ENCODE data around the gene TBCCD1.

The TBCCD1 gene

DNA sequence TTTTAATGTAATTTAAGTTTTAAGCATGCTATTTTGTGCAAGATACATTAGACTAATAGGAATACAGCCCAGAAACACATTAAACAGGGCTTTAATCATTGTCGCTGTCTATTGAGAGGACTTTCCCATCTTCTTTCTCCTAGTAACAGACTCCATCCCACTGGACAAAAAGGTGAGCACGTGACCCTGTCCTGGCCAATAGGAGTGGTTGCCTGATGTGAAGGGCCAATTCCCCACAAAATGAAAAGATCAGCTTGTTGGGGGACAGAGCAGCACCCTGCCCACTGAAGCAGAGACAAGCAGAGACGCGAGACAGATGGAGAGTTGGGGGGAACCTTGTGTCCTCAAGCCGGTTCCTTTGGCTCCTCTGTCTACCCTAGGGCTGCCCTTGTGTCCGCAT is 44.1 kb downstream of the TBCCD1 start:
- H3K9me3 ChIP-seq: peaks cover under 1% of the 10 kb centered on the region; the same call in 1 of the 2 replicates
- no peak overlapping the region for H3K4me2 ChIP-seq
- no peak overlapping the region for H3K9ac ChIP-seq
- H3K4me1 ChIP-seq: peaks cover 52% of the 10 kb centered on the region
- no peak overlapping the region for H3K27ac ChIP-seq
- H3K4me3 ChIP-seq: no peak overlapping the region
- no peaks in the 10 kb centered on the region for H4K20me1 ChIP-seq
- H3K27me3 ChIP-seq: no peaks in the 10 kb centered on the region
- H3K36me3 ChIP-seq: no peaks in the 10 kb centered on the region
- TF ChIP-seq Cebpa-rat (IDR thresholded peaks at IDR 0.05): no peak

DNA sequence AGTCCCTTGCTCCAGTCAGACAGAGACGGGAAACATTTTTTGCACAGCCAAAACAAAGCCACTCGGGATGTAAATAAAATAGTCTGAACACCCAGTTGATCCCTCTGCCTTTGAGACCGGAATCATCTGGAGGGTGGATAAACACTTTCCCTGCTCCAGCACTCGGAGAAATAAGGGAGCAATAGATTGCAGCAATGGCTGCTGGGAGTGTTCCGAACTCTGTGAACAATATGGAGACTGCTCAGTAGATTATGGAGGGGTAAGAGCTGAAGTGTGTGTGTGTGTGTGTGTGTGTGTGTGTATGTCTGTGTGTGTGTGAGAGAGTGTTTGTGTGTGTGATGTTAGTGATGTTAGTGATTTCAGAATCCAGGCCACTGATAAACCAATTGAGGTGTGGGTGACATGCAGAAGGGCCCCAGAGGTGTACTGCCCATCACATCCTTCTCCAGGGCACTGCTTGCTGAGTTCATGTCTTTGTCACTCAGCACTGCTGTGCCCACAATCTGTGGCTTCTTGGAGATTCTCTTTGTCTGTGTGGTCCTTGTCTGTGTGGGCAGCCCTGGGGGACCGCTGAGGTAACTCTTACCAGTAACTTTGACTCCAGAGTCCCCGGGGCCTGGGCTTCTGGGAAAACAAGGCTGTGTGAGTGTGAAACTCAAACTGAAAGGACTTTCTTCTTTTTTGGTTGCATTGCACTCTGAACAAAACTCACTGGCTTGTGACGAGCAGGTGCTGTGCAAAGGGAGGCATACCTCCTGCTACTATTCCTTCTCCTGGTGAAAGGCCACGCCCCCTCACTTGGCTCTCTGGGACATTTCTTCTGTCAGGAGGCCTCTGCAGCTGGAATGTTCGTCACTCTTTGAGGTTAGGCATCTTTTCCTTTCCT is 45.9 kb downstream of the TBCCD1 start:
- Histone ChIP-seq H4K20me1 (no peaks in the 10 kb centered on the region), H3K36me3 (no peaks in the 10 kb centered on the region), H3K27ac (no peak overlapping the region), H3K4me3 (no peak overlapping the region), H3K27me3 (no peaks in the 10 kb centered on the region), H3K9ac (no peak overlapping the region), H3K4me2 (peak overlapping the region; percentile 49), H3K9me3 (peaks cover 10% of the 10 kb centered on the region), H3K4me1 (peaks cover 54% of the 10 kb centered on the region)
- TF ChIP-seq Cebpa-rat (IDR thresholded peaks at IDR 0.05): no peak

DNA sequence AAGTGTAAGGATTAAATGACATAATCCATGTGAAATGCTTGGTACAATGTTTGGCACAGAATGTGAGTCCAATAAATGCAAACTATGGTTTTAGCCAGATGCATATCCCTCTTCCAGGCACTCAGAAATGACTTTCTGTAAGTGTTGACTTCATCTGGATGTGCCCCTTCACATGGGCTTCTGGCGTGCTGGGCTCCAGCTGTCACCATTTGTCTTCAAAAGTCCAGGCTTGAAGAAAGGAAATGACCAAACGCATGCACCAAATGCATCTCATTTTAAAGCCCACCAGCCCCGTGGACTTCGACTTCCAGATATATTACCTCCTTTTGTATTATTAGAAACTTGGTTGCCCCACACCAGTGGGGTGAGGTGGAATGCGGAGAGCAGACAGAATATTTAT is 46.7 kb downstream of the TBCCD1 start:
- Histone ChIP-seq H3K27ac (no peak overlapping the region), H3K9ac (no peak overlapping the region), H3K4me1 (peaks cover 54% of the 10 kb centered on the region), H3K9me3 (peaks cover 10% of the 10 kb centered on the region), H3K4me2 (no peak overlapping the region), H3K36me3 (no peaks in the 10 kb centered on the region), H4K20me1 (no peaks in the 10 kb centered on the region), H3K4me3 (no peak overlapping the region), H3K27me3 (no peaks in the 10 kb centered on the region)
- TF ChIP-seq Cebpa-rat (IDR thresholded peaks at IDR 0.05): no peak

DNA sequence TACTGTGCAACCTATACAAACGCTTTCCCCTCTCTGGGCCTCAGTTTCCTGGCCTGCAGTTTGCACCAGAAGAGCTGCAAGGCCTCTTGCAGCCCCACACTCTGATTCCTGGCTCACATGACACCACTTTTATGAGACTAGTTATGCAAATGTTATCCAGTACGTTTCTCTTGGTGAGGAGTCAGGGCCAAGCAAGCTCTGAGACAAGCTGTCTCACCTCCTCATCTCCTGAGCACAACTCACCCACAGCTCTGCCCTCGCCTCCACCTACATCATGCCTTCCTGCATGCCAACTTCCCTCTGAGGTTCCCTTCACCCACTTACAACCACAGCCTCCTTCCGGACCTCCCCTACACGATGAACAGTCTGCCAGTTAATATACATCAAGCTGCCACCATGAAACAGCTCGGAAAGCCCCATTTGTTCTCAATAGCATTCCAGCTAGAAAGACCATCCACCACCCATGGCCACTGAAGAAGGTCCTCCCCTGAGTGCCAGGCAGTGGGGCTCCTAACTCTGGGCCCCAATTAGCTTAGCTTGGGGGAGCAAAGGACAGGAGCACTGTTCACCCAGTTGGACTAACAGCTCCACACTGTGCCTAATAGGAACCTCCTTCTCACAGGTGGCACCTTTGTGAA is 48.0 kb downstream of the TBCCD1 start:
- no peaks in the 10 kb centered on the region for H3K27me3 ChIP-seq
- no peak overlapping the region for H3K9ac ChIP-seq
- H3K4me1 ChIP-seq: peaks cover 64% of the 10 kb centered on the region
- peak overlapping the region; percentile 74 for H3K4me2 ChIP-seq
- H3K4me3 ChIP-seq: no peak overlapping the region
- no peaks in the 10 kb centered on the region for H3K36me3 ChIP-seq
- peaks cover 10% of the 10 kb centered on the region for H3K9me3 ChIP-seq
- no peak overlapping the region for H3K27ac ChIP-seq
- no peaks in the 10 kb centered on the region for H4K20me1 ChIP-seq
- TF ChIP-seq Cebpa-rat (IDR thresholded peaks at IDR 0.05): no peak

DNA sequence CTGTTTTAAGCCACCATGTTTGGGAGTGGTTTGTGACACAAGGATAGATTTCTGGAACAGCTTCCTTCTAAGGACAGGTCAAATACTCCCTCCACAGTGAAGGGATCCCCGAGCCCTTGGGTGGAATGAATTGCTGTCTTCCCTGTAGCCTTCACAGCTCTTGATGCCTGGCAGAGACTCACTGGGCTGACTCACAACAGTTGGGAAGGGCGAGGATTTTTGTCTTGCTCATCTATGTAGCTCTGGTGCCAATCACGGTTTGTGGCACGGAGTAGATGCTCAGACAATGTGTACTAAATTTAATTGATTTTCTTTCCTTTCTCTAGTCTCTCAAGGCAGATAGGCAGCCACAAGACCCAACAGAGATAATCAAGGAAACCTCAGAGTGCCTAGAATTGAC is 49.9 kb downstream of the TBCCD1 start:
- TF ChIP-seq Cebpa-rat (IDR thresholded peaks at IDR 0.05): no peak
- Histone ChIP-seq H3K9me3 (peaks cover 10% of the 10 kb centered on the region), H3K4me3 (no peak overlapping the region), H3K9ac (no peak overlapping the region), H3K36me3 (no peaks in the 10 kb centered on the region), H3K27ac (no peak overlapping the region), H3K4me2 (no peak overlapping the region), H3K4me1 (peaks cover 64% of the 10 kb centered on the region), H3K27me3 (no peaks in the 10 kb centered on the region), H4K20me1 (no peaks in the 10 kb centered on the region)

DNA sequence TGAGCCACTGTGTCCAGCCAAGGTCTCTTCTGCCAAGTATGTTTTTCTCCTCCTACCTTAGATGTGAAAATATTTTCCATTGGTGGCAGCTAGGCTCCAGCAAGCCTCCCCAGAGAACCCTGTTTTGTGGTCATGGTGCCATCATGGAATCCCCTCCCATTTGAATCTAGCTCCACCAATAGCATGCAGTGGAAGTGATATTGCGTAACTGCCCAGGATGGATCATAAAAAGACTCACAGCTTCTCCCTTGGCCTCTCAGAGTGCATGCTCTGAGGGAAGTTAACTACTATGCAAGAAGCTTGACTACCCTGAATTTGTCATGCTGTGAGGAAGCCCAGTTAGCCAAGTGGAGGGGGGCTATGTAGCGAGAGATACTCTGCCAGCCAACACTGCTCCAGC is 50.5 kb downstream of the TBCCD1 start:
- peak; percentile 89 for TF ChIP-seq Cebpa-rat (IDR thresholded peaks at IDR 0.05)
- H3K9ac ChIP-seq: no peak overlapping the region
- no peaks in the 10 kb centered on the region for H4K20me1 ChIP-seq
- no peaks in the 10 kb centered on the region for H3K27me3 ChIP-seq
- H3K9me3 ChIP-seq: peaks cover 10% of the 10 kb centered on the region
- no peaks in the 10 kb centered on the region for H3K36me3 ChIP-seq
- no peak overlapping the region for H3K27ac ChIP-seq
- H3K4me1 ChIP-seq: peaks cover 58% of the 10 kb centered on the region
- no peak overlapping the region for H3K4me3 ChIP-seq
- H3K4me2 ChIP-seq: 0 out of 2 replicates have a peak overlapping the region, but pooled peaks have one; percentile 63

DNA sequence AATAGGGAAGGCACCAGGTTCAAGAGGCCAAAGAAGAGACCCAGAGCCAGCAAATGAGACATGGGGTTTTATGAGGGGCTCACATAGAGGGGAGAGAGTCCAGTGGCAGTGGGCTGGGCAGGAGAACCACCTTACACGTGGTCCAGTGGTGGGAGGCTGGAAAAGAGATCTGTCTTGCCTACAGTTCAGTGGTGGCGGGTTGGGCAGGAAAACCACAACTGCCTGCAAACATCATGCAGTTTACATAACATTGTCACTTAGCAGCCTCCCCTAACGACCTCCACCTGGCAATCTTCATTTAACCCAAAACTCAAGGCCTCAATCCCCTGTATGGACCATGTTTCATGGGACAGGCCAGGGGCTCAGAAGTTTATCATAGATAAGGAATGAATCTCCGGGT is 52.0 kb downstream of the TBCCD1 start:
- Histone ChIP-seq H4K20me1 (no peaks in the 10 kb centered on the region), H3K4me3 (no peak overlapping the region), H3K27ac (no peak overlapping the region), H3K4me1 (peaks cover 49% of the 10 kb centered on the region), H3K36me3 (no peaks in the 10 kb centered on the region), H3K27me3 (no peaks in the 10 kb centered on the region), H3K9me3 (peaks cover 10% of the 10 kb centered on the region), H3K4me2 (peak overlapping the region; percentile 63), H3K9ac (no peak overlapping the region)
- TF ChIP-seq Cebpa-rat (IDR thresholded peaks at IDR 0.05): no peak

DNA sequence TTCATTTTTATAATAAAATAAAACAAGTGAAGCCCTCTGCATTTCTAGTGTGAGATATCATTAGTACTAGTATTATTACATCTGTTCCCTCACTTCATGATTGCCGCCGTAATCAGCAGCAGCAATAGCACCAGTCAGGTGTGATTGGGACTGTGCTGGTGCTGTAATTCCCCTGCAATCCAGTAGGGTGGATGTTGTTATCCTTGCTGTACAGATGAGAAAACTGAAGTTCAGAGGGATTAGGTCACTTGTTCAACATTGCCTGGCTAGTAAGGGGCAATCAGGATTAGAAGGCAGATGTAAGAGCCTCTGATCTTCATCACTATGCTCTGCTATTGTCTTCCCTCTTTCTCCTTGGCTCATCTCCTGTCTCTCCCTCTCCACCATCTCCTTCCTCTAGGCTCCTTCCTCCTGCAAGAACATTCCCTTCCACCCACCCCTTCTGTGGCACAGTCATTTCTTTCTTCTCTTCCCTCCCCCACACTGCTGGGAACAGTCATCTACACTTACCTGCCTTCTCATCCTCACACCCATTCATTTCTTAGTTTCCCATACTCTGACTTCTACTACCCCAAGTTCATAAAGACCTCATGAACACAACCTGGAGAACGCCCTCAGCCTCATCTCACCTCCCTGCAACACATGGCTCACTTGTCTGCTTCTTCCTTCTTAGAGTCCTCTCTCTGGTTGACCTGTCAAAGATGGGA is 52.7 kb downstream of the TBCCD1 start:
- no peaks in the 10 kb centered on the region for H3K36me3 ChIP-seq
- TF ChIP-seq Cebpa-rat (IDR thresholded peaks at IDR 0.05): no peak
- peak overlapping the region; percentile 63 for H3K4me2 ChIP-seq

DNA sequence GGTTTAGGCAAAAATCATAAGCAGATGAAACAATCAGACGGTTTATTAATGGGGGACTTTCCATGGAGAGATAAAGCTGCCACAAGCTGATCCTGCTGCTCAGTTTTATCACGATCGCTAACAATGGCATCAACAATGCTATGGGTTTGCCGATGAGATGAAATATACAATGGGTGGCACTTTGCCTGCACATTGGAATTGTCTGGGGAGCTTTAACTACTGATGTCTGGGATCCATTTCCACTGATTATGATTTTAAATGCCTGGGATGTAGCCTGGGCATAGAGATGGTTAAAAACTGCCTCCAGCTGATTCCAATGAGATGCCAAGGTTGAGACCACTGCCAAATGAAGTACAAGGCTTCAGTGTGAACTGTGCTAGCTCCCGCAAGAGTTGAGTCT is 53.8 kb downstream of the TBCCD1 start:
- peaks cover 10% of the 10 kb centered on the region for H3K9me3 ChIP-seq
- peaks cover 43% of the 10 kb centered on the region for H3K4me1 ChIP-seq
- no peak overlapping the region for H3K27ac ChIP-seq
- no peak overlapping the region for H3K9ac ChIP-seq
- no peak overlapping the region for H3K4me2 ChIP-seq
- H3K27me3 ChIP-seq: no peaks in the 10 kb centered on the region
- no peaks in the 10 kb centered on the region for H3K36me3 ChIP-seq
- no peaks in the 10 kb centered on the region for H4K20me1 ChIP-seq
- H3K4me3 ChIP-seq: no peak overlapping the region
- no peak for TF ChIP-seq Cebpa-rat (IDR thresholded peaks at IDR 0.05)

More for the DNA sequence above, 52.7 kb downstream of the TBCCD1 start:
- Histone ChIP-seq H3K27ac (no peak overlapping the region), H3K4me3 (no peak overlapping the region), H3K27me3 (no peaks in the 10 kb centered on the region), H4K20me1 (no peaks in the 10 kb centered on the region), H3K9ac (no peak overlapping the region), H3K4me1 (peaks cover 50% of the 10 kb centered on the region), H3K9me3 (peaks cover 10% of the 10 kb centered on the region)
